ENCODE data around the gene FXYD6.

- no peak for TF ChIP-seq CTCF (IDR thresholded peaks at IDR 0.05; ENCODE audit: low read depth, low read length)
- no peak for TF ChIP-seq POLR2A (IDR thresholded peaks at IDR 0.05; ENCODE audit: extremely low read depth, insufficient read length)
- no peak for TF ChIP-seq MAX (IDR thresholded peaks at IDR 0.05; ENCODE audit: low read depth, low read length)
Observed at GRCh38 chr11:117871160-117871559, 5.3 kb downstream of the FXYD6 start.

All from NB4 (cell line).